Peyer's patch (tissue), 4 donors: ENCODE results near the gene CNPY4.
"Not testable (repeated sequence)": the region's sequence is repeated elsewhere in the genome, so short reads cannot be mapped to it uniquely, and the experiment has no call there.

Source experiments
- CTCF ChIP-seq, 6 experiments: fragments of 450-650 bp in 4 of 6; fragments of 200-600 bp in 2 of 6; sonication (generic) in 1 of 6; IDR thresholded peaks; one replicate each; pipeline ENCODE4 v1.5.1; 2017 to 2019; ENCODE audit warnings: antibody characterized with exemption in 6 of 6, mild to moderate bottlenecking in 3 of 6, moderate library complexity in 1 of 6
- POLR2A ChIP-seq, 2 donors: fragments of 450-650 bp; IDR thresholded peaks; one replicate each; pipeline ENCODE4 v1.5.1; 2017; ENCODE audit warnings: antibody characterized with exemption in 2 of 2, mild to moderate bottlenecking in 2 of 2, moderate library complexity in 2 of 2

GRCh38 chr7:100130220-100130607, 10.8 kb downstream of the CNPY4 start:
- not testable (repeated sequence) for TF ChIP-seq CTCF, POLR2A (IDR thresholded peaks at IDR 0.05)
